Sciatic nerve (tissue), 2 donors: Measurements from ENCODE around the gene LRPAP1. TPM values are rescaled to one million over a fixed set of nuclear protein-coding genes. Genes with fewer than 3 reads are reported as not detected.
"Not testable (repeated sequence)": the region's sequence is repeated elsewhere in the genome, so short reads cannot be mapped to it uniquely, and the experiment has no call there.

Experiments
- ATAC-seq: fragments of 200-7000 bp; cut with Tn5 transposase; one replicate; pipeline ENCODE4 v1.9.1; 2020; ENCODE audit warnings: mild to moderate bottlenecking, moderate library complexity
- DNase-seq: peaks from one replicate; pipeline ENCODE4 v3.0.0-alpha.2; 2020; ENCODE audit warnings: low spot score
- intact Hi-C: fragments of 100-400 bp; cut with DNase I; formaldehyde crosslinking; loops from one replicate; pipeline ENCODE4 v1.14.2; 2022
- total RNA-seq: library from RNA; stranded (reverse); fragmentation: NEBNext Ultra II Directional; extraction: Animal tissue kit (Norgen Biotek cat#: 25700); gene quantifications from one replicate; pipeline ENCODE4 v1.2.1, GENCODE V29; 2021
- donor health status: DM: no; HTN: no; CAD: no.
- donor health status: DM: no; HTN: no; CAD: no.

LRPAP1 gene
- total RNA-seq, 1 donor from 2014 or later, result 105 TPM

DNA sequence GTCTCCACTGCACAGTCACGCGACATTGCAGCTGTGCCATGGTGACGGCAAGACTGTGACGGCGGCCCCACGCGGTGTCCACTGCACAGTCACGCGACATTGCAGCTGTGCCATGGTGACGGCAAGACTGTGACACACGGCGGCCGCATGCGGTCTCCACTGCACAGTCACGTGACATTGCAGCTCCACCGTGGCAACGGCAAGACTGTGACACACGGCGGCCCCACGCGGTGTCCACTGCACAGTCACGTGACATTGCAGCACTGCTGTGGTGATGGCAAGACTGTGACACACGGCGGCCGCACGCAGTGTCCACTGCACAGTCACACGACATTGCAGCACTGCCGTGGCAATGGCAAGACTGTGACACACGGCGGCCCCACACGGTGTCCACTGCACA lies 32.7 kb upstream of the LRPAP1 start:
- ATAC-seq, intact Hi-C loops: not testable (repeated sequence)
- DNase-seq, result peak; percentile 15

DNA sequence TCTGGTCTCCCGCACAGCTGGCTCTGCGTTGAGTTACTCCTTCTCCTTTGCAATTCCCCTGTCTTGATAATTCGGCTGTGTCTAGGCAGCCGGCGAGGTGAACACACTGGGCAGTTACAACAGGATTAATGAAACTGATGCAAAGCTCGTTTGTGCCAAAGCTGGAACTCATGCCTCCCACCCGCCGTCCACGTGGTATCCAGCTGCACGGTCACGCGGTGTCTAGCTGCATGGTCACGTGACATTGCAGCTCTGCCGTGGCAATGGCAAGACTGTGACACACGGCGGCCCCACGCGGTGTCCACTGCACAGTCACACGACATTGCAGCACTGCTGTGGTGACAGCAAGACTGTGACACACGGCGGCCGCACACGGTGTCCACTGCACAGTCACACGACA lies 31.2 kb upstream of the LRPAP1 start:
- intact Hi-C loops, result no loop called here
- DNase-seq, result peak; percentile 33
- ATAC-seq, result no peak

DNA sequence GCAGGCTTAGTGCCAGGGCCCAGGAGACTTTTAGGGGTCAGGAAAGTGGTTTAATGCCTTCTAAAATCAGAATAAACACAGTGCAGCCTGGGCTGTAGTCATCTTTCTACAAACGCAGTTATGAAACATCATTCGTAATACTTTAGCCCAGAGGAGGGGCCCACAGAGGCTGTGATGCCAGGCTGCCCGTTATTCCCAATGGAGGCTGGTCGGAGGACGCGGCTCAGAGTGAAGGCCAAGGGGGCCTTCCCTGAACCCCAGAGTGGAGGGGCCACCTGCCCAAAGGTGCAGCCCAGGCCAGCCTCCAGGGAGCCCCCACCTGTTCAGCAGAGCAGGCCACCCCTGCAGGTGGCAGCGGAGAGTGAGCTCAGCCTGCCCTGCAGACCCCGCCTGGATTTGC lies 29.9 kb upstream of the LRPAP1 start:
- ATAC-seq, intact Hi-C loops: not testable (repeated sequence)
- peak; percentile 44 for DNase-seq

DNA sequence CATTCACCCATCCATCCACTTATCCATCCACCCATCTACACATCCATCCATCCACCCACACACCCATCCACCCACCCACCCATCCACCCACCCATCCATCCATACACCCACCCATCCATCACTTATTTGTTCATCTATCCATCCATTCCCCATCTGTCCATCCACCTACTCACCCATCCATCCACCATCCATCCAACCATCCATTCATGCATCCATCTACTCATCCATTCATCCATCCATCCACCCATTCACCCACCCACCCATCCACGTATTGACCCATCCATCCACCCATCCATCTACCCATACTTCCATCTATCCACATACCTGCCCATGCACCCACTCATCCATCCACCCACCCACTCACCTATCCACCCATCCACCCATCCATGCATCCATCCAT lies 28.2 kb upstream of the LRPAP1 start:
- not testable (repeated sequence) for DNase-seq, ATAC-seq

DNA sequence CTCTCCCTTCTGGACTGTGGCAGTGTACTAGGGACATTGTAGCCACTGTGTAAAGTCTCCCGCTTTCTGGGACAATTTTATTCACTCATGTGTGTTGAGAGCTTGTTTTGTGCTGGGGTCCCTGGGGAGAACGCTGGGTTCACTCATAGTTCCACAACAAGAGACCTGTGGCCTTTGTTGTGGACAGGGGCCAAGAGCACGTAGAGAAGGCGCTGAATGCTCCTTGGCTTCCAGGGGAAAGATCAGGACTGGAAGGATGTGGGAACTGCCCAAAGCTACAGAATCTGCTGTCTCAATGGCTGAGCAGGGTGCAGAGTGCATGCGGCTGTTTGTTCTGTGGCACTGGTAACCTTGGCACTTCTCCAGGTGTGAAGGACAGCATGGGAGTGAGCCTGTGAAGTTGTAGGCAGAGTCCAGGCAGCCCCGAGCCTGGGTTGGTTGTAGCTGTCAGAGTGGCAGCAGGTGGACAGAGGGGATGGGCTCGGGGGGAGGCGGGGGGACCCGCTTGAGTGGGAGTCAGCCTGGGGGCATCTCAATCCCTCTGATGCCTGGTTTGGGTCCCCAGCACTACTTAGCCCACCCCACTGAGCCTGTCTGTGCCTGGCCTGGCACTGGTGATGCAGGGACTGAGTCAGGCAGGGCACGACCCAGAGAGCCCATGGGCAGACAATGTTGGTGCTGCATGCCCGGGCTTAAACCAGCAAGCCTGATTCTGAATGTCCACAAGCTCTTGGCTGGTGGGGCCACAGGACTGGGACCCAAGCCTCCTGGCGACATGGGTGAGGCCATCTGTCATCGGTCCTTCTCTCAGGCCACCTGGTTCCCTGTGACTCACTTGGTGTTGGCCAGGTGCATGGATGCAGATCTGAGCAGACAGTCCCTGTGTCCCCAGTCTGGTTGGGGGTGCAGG lies 27.4 kb upstream of the LRPAP1 start:
- DNase-seq, result peak; percentile 39
- intact Hi-C loops, ATAC-seq: not testable (repeated sequence)

More for the DNA sequence above, 28.2 kb upstream of the LRPAP1 start:
- intact Hi-C loops, result not testable (repeated sequence)

DNA sequence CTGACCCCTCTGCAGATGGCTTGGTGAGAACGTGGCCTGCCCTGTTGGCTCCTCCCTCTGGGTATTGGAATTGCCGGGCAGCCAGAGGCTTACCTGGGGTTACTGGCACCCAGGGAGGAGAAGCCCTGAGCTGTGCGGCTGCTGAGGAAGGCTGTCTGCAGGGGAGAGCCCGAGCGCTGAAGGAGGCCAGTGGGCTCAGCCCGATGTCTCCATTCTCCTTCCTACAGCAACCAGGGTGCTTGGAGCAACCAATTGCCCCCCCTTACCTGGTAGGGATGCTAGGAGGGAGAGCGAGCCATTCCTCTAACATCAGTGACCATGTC lies 26.3 kb upstream of the LRPAP1 start:
- ATAC-seq, intact Hi-C loops: not testable (repeated sequence)
- peak; percentile 5 for DNase-seq

DNA sequence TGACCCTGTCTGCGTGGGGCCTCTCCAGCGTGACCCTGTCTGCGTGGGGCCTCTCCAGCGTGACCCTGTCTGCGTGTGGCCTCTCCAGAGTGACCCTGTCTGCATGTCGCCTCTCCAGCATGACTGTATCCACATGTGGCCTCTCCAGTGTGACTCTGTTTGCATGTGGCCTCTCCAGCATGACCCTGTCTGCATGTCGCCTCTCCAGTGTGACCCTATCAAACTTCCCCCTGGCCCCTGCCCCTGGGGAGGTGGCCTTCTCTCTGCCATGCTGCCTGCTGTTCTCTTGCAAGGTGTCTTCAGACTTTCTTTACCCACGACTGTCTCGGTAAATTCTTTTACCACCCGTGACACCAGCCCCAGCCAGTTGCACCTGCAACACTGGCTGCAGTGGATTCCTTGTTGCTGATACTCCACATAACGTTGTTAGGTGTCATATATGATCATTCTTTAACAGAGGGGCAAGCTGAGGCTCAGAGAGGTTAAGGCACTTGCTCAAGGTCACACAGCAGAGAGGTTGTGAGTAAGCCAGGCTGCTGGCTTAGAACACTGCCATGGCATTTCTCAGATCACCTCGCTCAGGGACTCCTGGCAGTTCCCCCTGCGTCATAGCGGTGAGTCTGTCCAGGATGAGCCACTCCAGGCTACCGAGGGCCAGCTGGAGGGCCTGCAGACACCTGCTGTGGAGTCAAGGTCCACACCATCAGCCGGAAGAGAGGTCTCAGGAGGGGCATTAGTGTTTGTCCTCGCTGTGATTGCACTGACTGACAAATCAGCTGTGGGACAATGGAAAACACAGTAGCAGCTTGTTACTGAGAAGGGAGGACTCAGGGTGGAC lies 25.7 kb upstream of the LRPAP1 start:
- ATAC-seq, intact Hi-C loops: not testable (repeated sequence)
- DNase-seq, result peak; percentile 30

DNA sequence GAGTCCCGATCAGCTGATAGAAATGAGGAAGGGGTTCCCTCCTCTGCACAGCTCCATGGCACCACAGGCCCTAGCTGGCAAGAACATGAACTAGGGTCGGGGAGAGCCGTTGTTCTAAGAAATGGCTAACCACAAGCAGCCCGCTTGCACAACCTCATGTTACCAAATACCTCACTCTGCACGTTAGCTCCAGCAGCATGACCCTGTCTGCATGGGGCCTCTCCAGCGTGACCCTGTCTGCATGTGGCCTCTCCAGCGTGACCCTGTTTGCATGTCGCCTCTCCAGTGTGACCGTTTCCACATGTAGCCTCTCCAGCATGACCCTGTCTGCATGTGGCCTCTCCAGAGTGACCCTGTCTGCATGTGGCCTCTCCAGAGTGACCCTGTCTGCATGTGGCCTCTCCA lies 24.9 kb upstream of the LRPAP1 start:
- ATAC-seq, intact Hi-C loops: not testable (repeated sequence)
- DNase-seq, result peak; percentile 53

DNA sequence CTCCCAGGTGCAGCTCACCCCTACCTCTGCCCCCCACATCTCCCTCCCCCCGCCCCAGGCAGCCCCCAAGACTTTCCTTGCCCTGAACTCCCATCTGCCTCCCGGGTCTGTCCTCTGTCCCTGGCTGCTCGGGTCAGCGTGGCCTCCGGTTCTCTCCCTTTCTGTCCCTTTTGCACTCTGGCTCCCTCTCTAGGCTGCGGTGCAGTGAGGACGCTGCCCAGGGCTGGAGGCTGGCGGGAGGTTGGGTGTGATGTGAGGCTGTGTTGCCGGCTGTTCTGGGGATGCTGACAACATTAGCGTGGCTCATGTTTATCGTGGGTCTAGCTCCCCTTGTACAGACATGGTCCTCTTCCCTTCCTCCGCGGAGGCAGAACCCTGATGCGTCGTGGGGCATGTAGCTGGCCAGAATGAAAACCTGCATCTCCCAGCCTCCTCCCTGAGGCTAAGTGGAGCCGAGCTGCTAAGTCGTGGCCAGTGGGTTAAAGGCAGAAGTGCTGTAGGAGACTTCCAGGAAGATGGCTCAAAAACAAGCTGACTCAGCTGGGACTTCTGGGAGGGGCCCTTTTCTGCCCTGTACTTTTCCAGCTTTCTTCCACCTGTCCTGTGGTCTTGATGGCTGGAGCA lies 24.1 kb upstream of the LRPAP1 start:
- DNase-seq, result peak; percentile 42
- ATAC-seq, intact Hi-C loops: not testable (repeated sequence)

DNA sequence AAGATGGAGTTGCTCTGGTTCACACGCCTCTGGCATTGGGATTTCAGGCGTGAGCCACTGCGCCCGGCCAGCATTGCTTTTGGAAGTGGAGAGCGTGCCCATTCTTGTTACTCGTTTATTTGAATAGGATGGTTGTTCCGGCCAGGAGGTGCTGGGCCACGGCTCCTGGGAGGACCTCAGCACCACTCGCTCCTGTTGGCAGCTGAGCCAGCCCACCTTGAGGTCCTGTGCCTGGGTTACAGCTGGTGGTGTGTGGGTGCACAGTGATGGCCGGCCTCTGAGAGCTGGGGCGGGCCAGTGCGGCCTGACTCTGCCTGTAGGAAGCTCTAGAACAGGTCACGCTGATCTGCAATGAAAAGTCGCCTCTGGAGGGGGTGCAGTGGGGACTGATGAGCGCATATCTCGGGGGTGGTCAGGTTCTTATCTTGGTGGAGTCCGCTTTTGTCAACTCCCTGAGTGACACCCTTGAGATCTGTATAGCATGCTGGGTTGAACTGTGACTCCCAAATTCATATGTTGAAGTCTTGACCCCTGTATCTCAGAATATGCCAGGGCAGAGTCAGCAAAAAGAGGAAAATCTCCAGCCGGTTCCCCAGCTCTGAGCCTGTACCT lies 23.3 kb upstream of the LRPAP1 start:
- intact Hi-C loops, ATAC-seq: not testable (repeated sequence)

DNA sequence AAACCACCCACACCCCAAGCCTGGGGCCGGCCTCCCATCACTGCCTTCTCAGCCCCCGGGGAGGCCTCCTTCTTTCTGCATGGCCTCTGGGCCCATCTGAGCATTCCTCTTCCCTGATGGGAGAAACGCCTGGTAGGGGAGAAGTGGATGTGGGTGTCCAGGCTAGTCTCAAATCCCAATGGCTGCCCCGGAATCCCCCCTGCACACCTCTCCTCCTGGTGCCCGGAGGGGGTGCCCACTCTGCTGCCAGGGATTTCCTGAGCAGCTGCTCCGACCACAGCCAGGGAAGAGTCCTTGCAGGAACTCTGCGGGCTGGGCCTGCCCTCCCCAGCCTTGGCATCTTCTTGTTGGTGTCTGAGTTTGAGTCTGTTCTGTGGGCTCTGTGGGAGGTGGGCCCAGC lies 19.1 kb upstream of the LRPAP1 start:
- DNase-seq, intact Hi-C loops, ATAC-seq: not testable (repeated sequence)

More for the DNA sequence above, 23.3 kb upstream of the LRPAP1 start:
- DNase-seq, result peak; percentile 32

DNA sequence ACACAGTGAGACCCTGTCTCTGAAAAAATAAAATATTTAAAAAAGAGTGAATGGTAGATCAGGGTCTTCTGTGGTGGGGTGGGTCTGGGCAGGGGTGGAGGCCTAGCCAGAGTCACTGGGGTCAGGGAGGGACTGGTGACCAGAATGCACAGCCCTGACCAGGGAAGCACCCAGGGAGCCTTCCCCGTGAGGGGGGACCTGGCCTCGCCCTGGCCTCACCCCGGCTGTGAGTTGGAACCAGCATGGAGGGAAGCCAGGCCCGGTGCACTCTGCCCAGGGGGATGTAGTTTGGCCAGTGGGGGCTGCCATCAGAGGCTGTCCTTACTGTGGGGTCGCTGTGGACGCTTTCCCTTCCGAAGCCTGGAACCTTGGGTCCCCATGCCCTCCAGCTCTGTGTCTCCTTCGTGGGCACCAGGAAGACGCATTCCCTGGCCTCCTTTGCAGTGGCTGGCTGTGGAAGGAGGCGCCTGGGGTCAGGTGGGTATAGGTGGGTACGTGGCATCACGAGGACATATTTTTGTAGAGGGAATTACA lies 18.6 kb upstream of the LRPAP1 start:
- intact Hi-C loops, DNase-seq, ATAC-seq: not testable (repeated sequence)

DNA sequence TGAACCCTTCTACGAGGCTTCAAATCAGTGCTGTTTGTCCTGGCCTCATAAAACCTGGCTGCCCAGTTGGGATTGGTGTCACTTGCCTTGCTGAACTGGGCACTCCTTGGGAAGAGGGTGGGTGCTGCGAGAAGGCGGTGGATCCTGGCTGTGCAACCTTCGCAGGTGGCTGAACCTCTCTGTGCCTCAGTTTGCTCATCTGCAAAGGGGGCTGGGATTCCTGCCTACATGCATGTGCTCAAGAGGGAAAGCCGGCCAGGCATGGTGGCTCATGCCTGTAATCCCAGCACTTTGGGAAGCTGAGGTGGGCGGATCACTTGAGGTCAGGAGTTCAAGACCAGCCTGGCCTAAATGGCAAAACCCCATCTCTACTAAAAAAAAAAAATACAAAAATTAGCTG lies 17.8 kb upstream of the LRPAP1 start:
- DNase-seq, intact Hi-C loops, ATAC-seq: not testable (repeated sequence)

DNA sequence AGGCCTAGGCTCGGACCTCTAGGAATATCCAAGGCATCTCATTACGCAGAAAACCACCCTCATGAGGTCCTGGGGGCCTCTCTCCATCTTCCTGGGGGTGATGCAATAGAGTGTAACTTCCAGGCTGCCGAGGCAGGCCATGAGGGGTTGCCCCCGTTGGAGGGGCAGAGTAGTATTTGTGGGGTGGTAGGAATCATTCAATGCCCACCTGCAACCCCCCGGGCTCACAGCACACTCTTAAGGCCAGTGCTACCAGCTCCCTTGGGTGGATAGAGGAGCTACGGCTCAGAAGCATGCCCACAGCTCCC lies 17.4 kb upstream of the LRPAP1 start:
- intact Hi-C loops, ATAC-seq, DNase-seq: not testable (repeated sequence)

DNA sequence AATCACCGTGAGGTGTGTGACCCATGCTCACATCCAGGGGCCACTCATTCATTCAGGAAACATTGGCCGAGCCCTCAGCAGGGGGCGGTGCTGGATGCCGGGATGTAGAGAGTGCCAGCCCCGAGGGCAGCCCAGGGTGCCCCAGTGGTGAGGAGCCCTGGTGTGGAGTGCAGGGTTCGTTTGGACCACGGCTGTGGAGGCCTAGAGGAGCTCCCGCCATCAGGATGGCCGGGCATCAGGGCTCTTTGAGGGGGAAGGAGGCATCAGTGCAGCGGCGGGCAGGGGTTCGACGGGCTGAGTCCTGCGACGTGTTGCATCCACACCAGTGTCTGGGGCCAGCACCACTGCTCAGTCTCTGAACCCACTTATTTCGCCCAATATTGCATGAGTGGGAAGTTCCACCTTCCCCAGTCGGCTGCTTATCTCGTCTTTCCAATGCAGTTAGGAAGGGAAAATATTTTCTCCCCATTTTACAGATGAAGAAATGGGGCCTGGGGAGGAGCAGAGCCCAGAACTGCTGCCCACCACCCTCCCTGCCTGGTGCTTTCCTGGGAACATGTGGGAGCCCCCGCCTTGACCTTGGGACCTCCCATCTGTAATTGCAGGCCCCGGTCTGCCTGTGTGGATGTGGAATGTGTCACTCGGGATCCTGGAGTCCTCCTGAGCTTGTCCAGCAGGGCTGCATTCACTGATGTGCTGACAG lies 16.9 kb upstream of the LRPAP1 start:
- DNase-seq, ATAC-seq, intact Hi-C loops: not testable (repeated sequence)

DNA sequence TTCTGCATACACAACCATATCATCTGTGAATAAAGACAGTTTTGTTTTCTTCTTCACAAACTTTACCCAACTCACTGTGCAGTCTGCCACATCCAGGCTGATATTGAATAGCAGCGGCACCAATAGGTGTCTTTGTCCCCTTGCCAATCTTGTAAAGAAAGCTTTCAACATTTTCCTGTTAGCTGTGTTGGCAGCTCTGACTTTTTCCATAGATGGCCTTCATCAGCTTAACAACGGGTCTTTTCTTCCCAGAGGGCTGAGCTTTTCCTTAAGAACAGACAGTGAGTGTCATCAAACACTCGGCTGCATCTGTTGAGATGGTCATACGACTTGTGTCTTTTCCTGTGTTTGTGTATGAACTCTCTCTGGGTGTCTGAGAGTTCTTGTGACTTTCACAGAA lies 14.5 kb upstream of the LRPAP1 start:
- ATAC-seq, DNase-seq, intact Hi-C loops: not testable (repeated sequence)

DNA sequence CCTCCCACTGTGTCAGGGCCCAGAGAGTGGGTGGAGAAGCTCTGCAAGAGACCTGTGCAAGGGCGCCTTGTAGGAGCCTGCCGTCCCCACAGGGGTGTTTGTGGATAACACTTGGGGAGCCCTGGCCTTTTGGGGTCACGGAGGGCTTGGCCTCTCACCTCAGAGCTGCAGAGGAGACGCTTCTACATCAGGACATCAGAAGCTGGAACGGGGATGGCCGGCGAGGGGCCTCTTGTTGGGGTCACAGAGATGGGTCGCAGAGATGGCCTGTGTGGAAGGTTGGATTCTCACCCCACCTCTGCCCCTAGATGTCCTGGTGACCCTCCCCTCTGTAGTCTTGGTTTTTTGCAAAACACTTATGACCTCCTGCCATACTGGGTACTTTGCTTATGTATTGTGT lies 13.1 kb upstream of the LRPAP1 start:
- DNase-seq, ATAC-seq, intact Hi-C loops: not testable (repeated sequence)
